ENCODE data around the gene USP21. TPM values are rescaled to one million over a fixed set of nuclear protein-coding genes. Genes with fewer than 3 reads are reported as not detected.

Gene USP21
- total RNA-seq, 1 experiment from 2014 or later: 36.6 TPM

GRCh38 chr1:161130266-161130665, 29.0 kb upstream of the USP21 start:
- no peak for DNase-seq (ENCODE audit: unreplicated experiment)
- BruUV-seq (replicated peaks): no TSS peak
- peaks cover 33% of the 10 kb centered on the region for H3K4me1 Mint-ChIP-seq (ENCODE audit: insufficient read depth, unreplicated experiment)
- no peak overlapping the region for H3K4me3 Mint-ChIP-seq (ENCODE audit: unreplicated experiment)
- POLR2A ChIA-PET: interaction anchor here (0.8 to 11.8 kb wide), 7 partner anchors 9 to 117 kb away, joined by 3 to 210 read pairs (median 4); partner anchors contain the start of genes F11R, PPOX and UFC1
- H3K9me3 Mint-ChIP-seq (ENCODE audit: unreplicated experiment): no peaks in the 10 kb centered on the region
- CTCF ChIA-PET: interaction anchor here (1.1 kb wide), 1 partner anchor 12 kb away, joined by 3 read pairs; no protein-coding TSS in a partner anchor
- intact Hi-C loops (cut with micrococcal nuclease): loop anchor here (10.0 kb wide), 1 partner anchor 85 kb away; the partner anchor contains the start of gene USF1
- H3K27me3 Mint-ChIP-seq (ENCODE audit: insufficient read depth, unreplicated experiment): no peaks in the 10 kb centered on the region
- no peak overlapping the region for H3K27ac Mint-ChIP-seq (ENCODE audit: low read depth, unreplicated experiment)
- no peak for TF ChIP-seq CTCF (IDR thresholded peaks at IDR 0.05; ENCODE audit: unreplicated experiment)
- H3K36me3 Mint-ChIP-seq (ENCODE audit: insufficient read depth, unreplicated experiment): peaks cover 56% of the 10 kb centered on the region

GRCh38 chr1:161131523-161132409, 27.5 kb upstream of the USP21 start:
- Mint-ChIP-seq H3K4me3 (ENCODE audit: unreplicated experiment) (no peak overlapping the region), H3K27ac (ENCODE audit: low read depth, unreplicated experiment) (no peak overlapping the region), H3K36me3 (ENCODE audit: insufficient read depth, unreplicated experiment) (peaks cover 55% of the 10 kb centered on the region), H3K27me3 (ENCODE audit: insufficient read depth, unreplicated experiment) (no peaks in the 10 kb centered on the region), H3K9me3 (ENCODE audit: unreplicated experiment) (no peaks in the 10 kb centered on the region), H3K4me1 (ENCODE audit: insufficient read depth, unreplicated experiment) (peaks cover 30% of the 10 kb centered on the region)
- DNase-seq (ENCODE audit: unreplicated experiment): peak; percentile 34
- no peak for TF ChIP-seq CTCF (IDR thresholded peaks at IDR 0.05; ENCODE audit: unreplicated experiment)
- ChIA-PET CTCF (interaction anchor here (0.5 to 1.4 kb wide), 7 partner anchors 10 to 296 kb away, joined by 3 to 5 read pairs (median 3); no protein-coding TSS in a partner anchor), POLR2A (interaction anchor here (0.6 to 11.8 kb wide), 28 partner anchors 9 to 618 kb away, joined by 3 to 210 read pairs (median 4); partner anchors contain the start of genes DUSP12, F11R, NDUFS2 and PPOX)
- no TSS peak for BruUV-seq (replicated peaks)
- intact Hi-C loops (cut with micrococcal nuclease): loop anchor here (1.0 to 10.0 kb wide), 3 partner anchors 16 to 87 kb away; partner anchors contain the start of gene USF1

DNA sequence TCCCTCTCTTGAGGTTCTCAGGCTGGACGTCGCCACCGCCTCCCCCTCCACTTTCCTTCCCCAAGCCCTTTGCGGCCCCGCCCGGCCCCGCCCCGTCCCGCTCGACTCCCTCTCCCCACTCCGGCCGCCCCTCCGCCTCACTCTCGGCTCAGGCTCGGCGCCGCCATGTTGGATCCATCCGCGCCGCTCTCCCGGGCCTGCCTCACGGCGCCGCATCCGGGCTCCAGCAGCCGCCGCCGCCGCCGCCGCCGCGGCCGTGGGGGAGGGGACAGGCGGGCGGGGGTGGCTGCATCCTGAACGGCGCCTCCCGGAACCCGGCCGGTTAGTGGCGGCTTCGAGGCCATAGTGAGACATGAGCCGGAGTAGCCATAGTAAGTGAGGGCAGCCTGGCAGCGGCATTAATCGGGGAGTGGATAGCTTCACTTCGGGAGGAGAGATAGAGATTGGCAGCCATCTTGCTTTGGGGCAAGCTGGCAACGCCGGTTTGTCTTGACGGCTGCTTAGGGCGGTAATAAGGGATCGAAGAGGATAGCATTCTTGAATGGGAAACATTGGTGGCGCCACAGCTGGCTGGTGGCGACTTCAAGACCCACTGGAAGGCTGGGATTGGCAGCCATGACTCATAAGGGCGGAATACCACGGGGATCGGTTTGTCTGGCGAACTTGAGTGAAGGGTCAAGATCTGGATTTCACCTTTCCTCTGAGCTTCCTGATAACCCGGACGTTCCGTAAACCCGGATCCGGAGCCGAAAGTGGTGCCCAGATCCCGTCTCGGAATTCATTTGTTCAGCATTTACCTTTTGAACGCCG, 26.7 kb upstream of the USP21 start, which contains the start of gene DEDD:
TSS of gene DEDD (minus strand) at position 258 of the 810 bp plus-strand sequence. CDS start 8,205 bp downstream, outside the sequence.
- H3K27me3 Mint-ChIP-seq (ENCODE audit: insufficient read depth, unreplicated experiment): no peaks in the 10 kb centered on the region
- no peak within 1 kb of the TSS for H3K27ac Mint-ChIP-seq (ENCODE audit: low read depth, unreplicated experiment)
- peak; percentile 99 for DNase-seq (ENCODE audit: unreplicated experiment)
- H3K4me1 Mint-ChIP-seq (ENCODE audit: insufficient read depth, unreplicated experiment): peaks cover 23% of the 10 kb centered on the region
- intact Hi-C loops (cut with micrococcal nuclease): loop anchor here (1.0 to 10.0 kb wide), 3 partner anchors 17 to 88 kb away; partner anchors contain the start of gene USF1
- no peak for TF ChIP-seq CTCF (IDR thresholded peaks at IDR 0.05; ENCODE audit: unreplicated experiment)
- CTCF ChIA-PET: interaction anchor here (0.5 to 1.5 kb wide), 17 partner anchors 10 to 1374 kb away, joined by 3 to 6 read pairs (median 4); partner anchors contain the start of genes NIT1 and PFDN2
- H3K4me3 Mint-ChIP-seq (ENCODE audit: unreplicated experiment): no peak within 1 kb of the TSS
- POLR2A ChIA-PET: interaction anchor here (0.6 to 11.8 kb wide), 41 partner anchors 8 to 867 kb away, joined by 3 to 210 read pairs (median 5); partner anchors contain the start of genes ADAMTS4, B4GALT3, DUSP12 and F11R
- BruUV-seq (replicated peaks): no TSS peak
- H3K9me3 Mint-ChIP-seq (ENCODE audit: unreplicated experiment): no peaks in the 10 kb centered on the region
- H3K36me3 Mint-ChIP-seq (ENCODE audit: insufficient read depth, unreplicated experiment): peaks cover 55% of the 10 kb centered on the region
